Spleen (tissue), 7 donors: ENCODE data around the gene COL16A1.

Experiments used
- CTCF ChIP-seq, 11 experiments: fragments of 200-600 bp in 7 of 11; fragments of 450-650 bp in 4 of 11; sonication (generic) in 4 of 11; IDR thresholded peaks in 8 of 11; conservative IDR thresholded peaks in 3 of 11; 1 replicate in 7 of 11; 2 replicates in 4 of 11; pipeline versions ENCODE4 v1.4.0 to v1.8.0; 2016 to 2021; ENCODE audit warnings: antibody characterized with exemption in 11 of 11, inconsistent platforms in 4 of 11, mild to moderate bottlenecking in 1 of 11
- POLR2A ChIP-seq, 3 donors: fragments of 450-650 bp; IDR thresholded peaks; one replicate each; pipeline ENCODE4 v1.5.1; 2017; ENCODE audit warnings: antibody characterized with exemption in 3 of 3, mild to moderate bottlenecking in 1 of 3
- donor health status: DM: no; HTN: no; CAD: no; lungs with moderate emphysema.
- donor health status: DM: no; HTN: no; CAD: no.
- donor health status: DM: no; HTN: no; CAD: no.

GRCh38 chr1:31745946-31746670 is 42.3 kb upstream of the COL16A1 start:
- TF ChIP-seq CTCF (IDR thresholded peaks at IDR 0.05 in 8 of 11, conservative IDR thresholded peaks at IDR 0.05 in 3 of 11): peak in 1 of 11 experiments; percentile 2
- TF ChIP-seq POLR2A (IDR thresholded peaks at IDR 0.05): no peak
